ENCODE data around the gene ST8SIA1. TPM values are rescaled to one million over a fixed set of nuclear protein-coding genes. Genes with fewer than 3 reads are reported as not detected.

Gene ST8SIA1
- total and polyA plus RNA-seq, 2 of the 8 experiments (the other 6 are each of a cell fraction or from before 2014, with no cell fraction given): 1.9 to 4.4 TPM

DNA sequence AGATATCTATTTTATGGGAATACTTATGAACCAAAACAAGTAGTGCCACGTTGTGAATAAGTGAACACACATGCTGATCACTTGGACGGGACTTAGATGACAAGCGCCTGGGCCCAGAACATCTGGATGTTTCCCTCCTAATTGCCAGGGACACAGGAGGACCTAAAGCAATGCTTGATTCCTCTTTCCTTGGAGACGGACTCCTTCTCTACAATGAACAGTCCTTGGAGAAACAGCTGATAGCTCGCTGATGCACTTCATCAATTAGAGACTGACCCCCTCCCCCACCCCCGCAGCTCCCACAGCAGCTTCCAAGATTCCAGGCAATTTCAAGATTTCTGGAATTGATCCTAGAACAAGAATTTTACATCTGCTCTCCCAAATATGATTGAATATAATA lies 86.4 kb downstream of the ST8SIA1 start:
- Histone ChIP-seq H3K23me2 (ENCODE audit: low read depth, low read length) (no peaks in the 10 kb centered on the region), H2BK12ac (ENCODE audit: low read depth, low read length) (no peak overlapping the region), H4K91ac (replicated peaks; ENCODE audit: insufficient read length, low read length) (no peak overlapping the region), H2AFZ (ENCODE audit: low read length) (no peak overlapping the region), H2BK5ac (ENCODE audit: low read depth, low read length) (no peak overlapping the region), H4K5ac (ENCODE audit: insufficient read length, low read depth, low read length) (no peak overlapping the region), H3K56ac (replicated peaks; ENCODE audit: insufficient read length, low read depth, low read length) (no peak overlapping the region), H3K4me2 (ENCODE audit: insufficient read depth in 1 of 2, low read depth in 2 of 2, low read length in 2 of 2) (no peak overlapping the region), H3K9ac (replicated peaks in 1 of 4; ENCODE audit: extremely low read depth in 1 of 4, low read depth in 3 of 4, low read length in 3 of 4) (no peak overlapping the region), H3K4me3 (ENCODE audit: extremely low read depth in 1 of 4, insufficient read depth in 2 of 4, low read depth in 3 of 4, low read length in 4 of 4) (no peak overlapping the region), H3K79me1 (ENCODE audit: low read depth, low read length) (no peaks in the 10 kb centered on the region), H4K20me1 (replicated peaks in 1 of 2; ENCODE audit: control insufficient read depth in 1 of 2, insufficient read depth in 2 of 2, low read length in 2 of 2) (no peaks in the 10 kb centered on the region), H3K79me2 (ENCODE audit: control insufficient read depth in 1 of 2, insufficient read depth in 2 of 2, low read length in 2 of 2) (no peaks in the 10 kb centered on the region), H3K18ac (ENCODE audit: extremely low read depth, low read length) (no peak overlapping the region), H3K14ac (ENCODE audit: insufficient read length) (no peak overlapping the region), H4K8ac (ENCODE audit: extremely low read depth, insufficient read depth, low read length) (no peak overlapping the region), H3K4ac (replicated peaks; ENCODE audit: insufficient read length, low read depth, low read length) (no peak overlapping the region), H3K23ac (ENCODE audit: insufficient read length) (no peak overlapping the region), H3K27ac (ENCODE audit: low read depth, low read length) (no peak overlapping the region), H3K36me3 (ENCODE audit: control insufficient read depth in 2 of 4, insufficient read depth in 4 of 4, low read length in 3 of 4) (no peaks in the 10 kb centered on the region), H2AK5ac (ENCODE audit: low read depth, low read length) (no peak overlapping the region), H2BK20ac (ENCODE audit: low read length) (no peak overlapping the region), H2BK120ac (replicated peaks; ENCODE audit: low read depth, low read length) (no peak overlapping the region), H2BK15ac (ENCODE audit: low read length) (no peak overlapping the region), H3K4me1 (replicated peaks in 1 of 4; ENCODE audit: control insufficient read depth in 3 of 4, insufficient read depth in 4 of 4, low read length in 3 of 4) (no peaks in the 10 kb centered on the region; a peak in 3 of 7 replicates), H3K27me3 (replicated peaks in 1 of 4; ENCODE audit: control insufficient read depth in 3 of 4, extremely low read depth in 1 of 4, insufficient read depth in 3 of 4, low read length in 3 of 4) (no peaks in the 10 kb centered on the region), H3K9me3 (ENCODE audit: insufficient read depth in 2 of 2, low read depth in 1 of 2, low read length in 1 of 2) (no peaks in the 10 kb centered on the region)
- ChIA-PET POLR2A (ENCODE audit: partially characterized antibody) (no interaction called here), CTCF (ENCODE audit: partially characterized antibody) (no interaction called here)
- FAIRE-seq (no peak), DNase-seq (ENCODE audit: low read depth in 1 of 2, low spot score in 2 of 2) (no peak)
- WGBS, 2 experiments (ENCODE audit: extremely low coverage in 1 of 2, insufficient coverage in 1 of 2, insufficient read length in 1 of 2, insufficient replicate concordance in 2 of 2, low coverage in 1 of 2, low lambda C conversion rate in 2 of 2, missing lambda C conversion rate in 1 of 2): 89% methylated on average over 6 of the region's 6 CpGs; no CpG with 5 or more reads in 1 of the 2 experiments
- TF ChIP-seq EGR1 (IDR thresholded peaks at IDR 0.05; ENCODE audit: borderline replicate concordance, low read depth, low read length) (no peak), JUN (IDR thresholded peaks at IDR 0.05; ENCODE audit: low read depth, low read length) (no peak), CHD2 (IDR thresholded peaks at IDR 0.05; ENCODE audit: low read length) (no peak), CEBPB (IDR thresholded peaks at IDR 0.05; ENCODE audit: low read depth, low read length) (no peak), HDAC2 (IDR thresholded peaks at IDR 0.05; ENCODE audit: borderline replicate concordance in 1 of 2, low read depth in 2 of 2, low read length in 2 of 2) (no peak), TAF7 (optimal IDR thresholded peaks at IDR 0.05; ENCODE audit: borderline replicate concordance, low read depth, low read length) (no peak), SAP30 (IDR thresholded peaks at IDR 0.05; ENCODE audit: insufficient read depth, insufficient replicate concordance, low read length) (no peak), SP1 (IDR thresholded peaks at IDR 0.05; ENCODE audit: low read depth, low read length) (no peak), JUND (IDR thresholded peaks at IDR 0.05; ENCODE audit: low read length) (no peak), TCF12 (IDR thresholded peaks at IDR 0.05; ENCODE audit: low read depth, low read length) (no peak), ASH2L (IDR thresholded peaks at IDR 0.05; ENCODE audit: low read length) (no peak), CTCF (IDR thresholded peaks at IDR 0.05; ENCODE audit: control extremely low read depth in 1 of 3, insufficient read depth in 1 of 3, low read depth in 1 of 3, low read length in 3 of 3) (no peak), GABPA (IDR thresholded peaks at IDR 0.05; ENCODE audit: borderline replicate concordance, insufficient read depth, low read length) (no peak)
